Thyroid gland (tissue), 4 donors: ENCODE measurements around the gene NTNG1.

ENCODE experiments used
- CTCF ChIP-seq, 6 experiments: fragments of 200-600 bp in 3 of 6; fragments of 450-650 bp in 3 of 6; sonication (generic) in 3 of 6; IDR thresholded peaks; one replicate each; pipeline ENCODE4 v1.5.1; 2016 to 2019; ENCODE audit warnings: antibody characterized with exemption in 6 of 6, mild to moderate bottlenecking in 2 of 6, inconsistent platforms in 1 of 6, moderate library complexity in 1 of 6
- POLR2A ChIP-seq, 2 donors: fragments of 450-650 bp; IDR thresholded peaks; one replicate each; pipeline ENCODE4 v1.6.1; 2017; ENCODE audit warnings: antibody characterized with exemption in 2 of 2, mild to moderate bottlenecking in 2 of 2, moderate library complexity in 1 of 2

- TF ChIP-seq CTCF (IDR thresholded peaks at IDR 0.05) (no peak), POLR2A (IDR thresholded peaks at IDR 0.05) (no peak)
These were observed 272.7 kb downstream of the NTNG1 start for GRCh38 chr1:107413546-107413945.
